ENCODE measurements around the gene DNAH1. TPM values are rescaled to one million over a fixed set of nuclear protein-coding genes. Genes with fewer than 3 reads are reported as not detected.

The DNAH1 gene
- total RNA-seq, 2 donors from 2014 or later: 1.5 to 2.5 TPM

- no peak for DNase-seq (ENCODE audit: low spot score)
- no peaks in the 10 kb centered on the region for H3K36me3 ChIP-seq
- no peaks in the 10 kb centered on the region for H3K9me3 ChIP-seq
- no peak for TF ChIP-seq CTCF (IDR thresholded peaks at IDR 0.05)
- H3K4me1 ChIP-seq: no peaks in the 10 kb centered on the region
- no peaks in the 10 kb centered on the region for H3K27me3 ChIP-seq
- H3K27ac ChIP-seq: no peak overlapping the region
- H3K4me3 ChIP-seq: no peak overlapping the region
These were observed 36.4 kb downstream of the DNAH1 start for GRCh38 chr3:52352566-52352965.

- Histone ChIP-seq H3K27ac (no peak overlapping the region), H3K4me1 (no peaks in the 10 kb centered on the region), H3K9me3 (no peaks in the 10 kb centered on the region), H3K4me3 (no peak overlapping the region), H3K27me3 (no peaks in the 10 kb centered on the region), H3K36me3 (no peaks in the 10 kb centered on the region)
- DNase-seq (ENCODE audit: low spot score): no peak
- no peak for TF ChIP-seq CTCF (IDR thresholded peaks at IDR 0.05)
These were observed 37.3 kb downstream of the DNAH1 start for GRCh38 chr3:52353291-52353855.

- H3K36me3 ChIP-seq: no peaks in the 10 kb centered on the region
- H3K27me3 ChIP-seq: no peaks in the 10 kb centered on the region
- no peaks in the 10 kb centered on the region for H3K4me1 ChIP-seq
- no peak for TF ChIP-seq CTCF (IDR thresholded peaks at IDR 0.05)
- no peak for DNase-seq (ENCODE audit: low spot score)
- no peak overlapping the region for H3K4me3 ChIP-seq
- H3K9me3 ChIP-seq: no peaks in the 10 kb centered on the region
- H3K27ac ChIP-seq: no peak overlapping the region
These were observed 38.6 kb downstream of the DNAH1 start for GRCh38 chr3:52354676-52355075.

- Histone ChIP-seq H3K4me1 (no peaks in the 10 kb centered on the region), H3K27me3 (no peaks in the 10 kb centered on the region), H3K4me3 (no peak overlapping the region), H3K36me3 (no peaks in the 10 kb centered on the region), H3K27ac (no peak overlapping the region), H3K9me3 (no peaks in the 10 kb centered on the region)
- no peak for TF ChIP-seq CTCF (IDR thresholded peaks at IDR 0.05)
- DNase-seq (ENCODE audit: low spot score): no peak
These were observed 39.4 kb downstream of the DNAH1 start for GRCh38 chr3:52355526-52355925.

GRCh38 chr3:52356126-52356525 lies 40.0 kb downstream of the DNAH1 start:
- Histone ChIP-seq H3K4me3 (no peak overlapping the region), H3K4me1 (no peaks in the 10 kb centered on the region), H3K27ac (no peak overlapping the region), H3K36me3 (no peaks in the 10 kb centered on the region), H3K9me3 (no peaks in the 10 kb centered on the region), H3K27me3 (no peaks in the 10 kb centered on the region)
- no peak for DNase-seq (ENCODE audit: low spot score)
- TF ChIP-seq CTCF (IDR thresholded peaks at IDR 0.05): no peak

Measured in right atrium auricular region (tissue), 2 donors.